Smooth muscle cell (in vitro differentiated cells): ENCODE data around the gene HOTAIR. TPM values are rescaled to one million over a fixed set of nuclear protein-coding genes. Genes with fewer than 3 reads are reported as not detected.

Experiments used
- DNase-seq: peaks from one replicate; lab custom pipeline; 2025; ENCODE audit not compliant: unreplicated experiment; lab: John Stamatoyannopoulos, UW
- H2AFZ ChIP-seq: fragments of 200-600 bp; sonication (generic); 2 replicates; pipeline ENCODE4 v1.6.0; 2016; ENCODE audit warnings: antibody characterized with exemption, low read depth, mild to moderate bottlenecking
- H3F3A ChIP-seq: fragments of 200-600 bp; sonication (generic); 2 replicates; pipeline ENCODE4 v1.6.0; 2017; ENCODE audit warnings: antibody characterized with exemption, low read depth
- H3K27ac ChIP-seq: fragments of 200-600 bp; sonication (generic); 2 replicates; pipeline ENCODE4 v1.5.1; 2016; ENCODE audit warnings: low read depth, mild to moderate bottlenecking
- H3K27me3 ChIP-seq: fragments of 200-600 bp; sonication (generic); 2 replicates; pipeline ENCODE4 v1.6.1; 2016; ENCODE audit warnings: low read depth, mild to moderate bottlenecking
- H3K36me3 ChIP-seq: fragments of 200-600 bp; sonication (generic); 2 replicates; pipeline ENCODE4 v1.5.1; 2016; ENCODE audit warnings: low read depth
- H3K4me1 ChIP-seq: fragments of 200-600 bp; sonication (generic); 2 replicates; pipeline ENCODE4 v1.5.1; 2016; ENCODE audit warnings: low read depth
- H3K4me2 ChIP-seq: fragments of 200-600 bp; sonication (generic); 2 replicates; pipeline ENCODE4 v1.6.0; 2016; ENCODE audit warnings: mild to moderate bottlenecking
- H3K4me3 ChIP-seq: fragments of 200-600 bp; sonication (generic); 2 replicates; pipeline ENCODE4 v1.5.1; 2016; ENCODE audit warnings: mild to moderate bottlenecking
- H3K79me2 ChIP-seq: fragments of 200-600 bp; sonication (generic); 2 replicates; pipeline ENCODE4 v1.6.0; 2016; ENCODE audit warnings: low read depth, mild to moderate bottlenecking
- H3K9ac ChIP-seq: fragments of 200-600 bp; sonication (generic); 2 replicates; pipeline ENCODE4 v1.6.0; 2016; ENCODE audit warnings: low read depth
- H3K9me3 ChIP-seq: fragments of 200-600 bp; sonication (generic); replicated peaks from 2 replicates; pipeline ENCODE4 v1.5.1; 2016; ENCODE audit warnings: low read depth
- H4K20me1 ChIP-seq: fragments of 200-600 bp; sonication (generic); 2 replicates; pipeline ENCODE4 v1.6.0; 2016; ENCODE audit warnings: low read depth
- CTCF ChIP-seq: fragments of 200-600 bp; sonication (generic); IDR thresholded peaks from 2 replicates; pipeline ENCODE4 v1.5.1; 2017; ENCODE audit warnings: borderline replicate concordance, mild to moderate bottlenecking, antibody characterized with exemption; ENCODE audit not compliant: insufficient read depth, poor library complexity, severe bottlenecking
- WGBS: methylation state at CpG from one replicate; pipeline ENCODE4 v1.1.7; 2016; ENCODE audit warnings: low lambda C conversion rate; 5-methylcytosine and 5-hydroxymethylcytosine counted together
- polyA plus RNA-seq: library from polyadenylated mRNA; unstranded; fragments of >200 nt; fragmentation: Nextera tagmentation; extraction: Ambion mirVana; gene quantifications from 2 replicates; pipeline ENCODE4 v1.2.1, GENCODE V29; 2016
- total RNA-seq: library from RNA; depleted of rRNA; stranded (reverse); fragments of >200 nt; gene quantifications from 2 replicates; pipeline ENCODE4 v1.2.3, GENCODE V29; 2014

The HOTAIR gene
- total and polyA plus RNA-seq, 2 experiments from 2014 or later = 0.43 TPM; not detected in 1

DNA sequence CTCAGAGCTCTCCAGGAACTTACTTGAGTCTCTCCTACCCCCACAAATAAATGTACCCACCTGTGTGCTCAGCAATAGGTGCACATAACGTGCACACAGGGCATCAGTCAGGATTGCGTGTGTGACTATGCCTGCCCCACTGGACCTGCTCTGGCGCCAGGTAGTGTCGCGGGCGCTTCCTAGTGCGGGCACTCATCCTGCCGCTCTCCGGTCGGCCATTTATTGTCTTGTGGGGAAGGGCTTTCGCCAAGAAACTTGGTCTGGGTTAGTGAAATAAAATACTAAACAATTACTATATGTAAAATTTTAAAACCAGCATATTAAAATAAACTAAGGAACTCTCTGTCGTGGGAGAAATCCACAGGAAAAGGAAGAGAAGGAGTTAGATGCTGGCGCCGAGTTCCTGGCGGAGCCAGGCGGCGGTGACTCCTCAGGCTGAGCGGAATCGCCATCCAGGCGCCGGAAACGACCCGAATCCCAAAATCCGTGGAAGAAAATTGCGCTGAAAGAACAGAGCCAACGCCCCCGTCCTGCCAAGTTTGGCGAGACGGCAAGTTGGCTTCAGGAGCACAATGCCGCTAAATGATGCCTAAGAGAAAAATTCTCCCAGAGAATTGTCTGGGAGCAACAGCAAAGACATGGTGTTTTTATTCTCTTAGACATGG, 44.0 kb downstream of the HOTAIR start:
- H3K4me2 ChIP-seq = no peak overlapping the region
- H4K20me1 ChIP-seq = no peaks in the 10 kb centered on the region
- 20% methylated on average over 30 of the region's 30 CpGs for WGBS
- peaks cover 100% of the 10 kb centered on the region for H3K27me3 ChIP-seq
- H3K36me3 ChIP-seq = no peaks in the 10 kb centered on the region
- H3K27ac ChIP-seq = no peak overlapping the region
- H3K4me3 ChIP-seq = no peak overlapping the region
- no peak for TF ChIP-seq CTCF
- H3F3A ChIP-seq = no peaks in the 10 kb centered on the region
- no peak for DNase-seq
- no peaks in the 10 kb centered on the region for H3K9me3 ChIP-seq
- no peaks in the 10 kb centered on the region for H3K79me2 ChIP-seq
- no peak overlapping the region for H2AFZ ChIP-seq
- peaks cover 4% of the 10 kb centered on the region for H3K4me1 ChIP-seq
- no peak overlapping the region for H3K9ac ChIP-seq

- 49% methylated on average over 4 of the region's 4 CpGs for WGBS
- no peaks in the 10 kb centered on the region for H3K36me3 ChIP-seq
- H3K9me3 ChIP-seq = no peaks in the 10 kb centered on the region
- H3K9ac ChIP-seq = no peak overlapping the region
- peaks cover 100% of the 10 kb centered on the region for H3K27me3 ChIP-seq
- H3K4me3 ChIP-seq = no peak overlapping the region
- no peaks in the 10 kb centered on the region for H3F3A ChIP-seq
- H2AFZ ChIP-seq = no peak overlapping the region
- no peak for TF ChIP-seq CTCF
- H3K79me2 ChIP-seq = no peaks in the 10 kb centered on the region
- DNase-seq = no peak
- H4K20me1 ChIP-seq = no peaks in the 10 kb centered on the region
- no peaks in the 10 kb centered on the region for H3K4me1 ChIP-seq
- H3K4me2 ChIP-seq = no peak overlapping the region
- no peak overlapping the region for H3K27ac ChIP-seq
These were observed 45.2 kb downstream of the HOTAIR start for GRCh38 chr12:53929527-53929926.

- peaks cover 100% of the 10 kb centered on the region for H3K27me3 ChIP-seq
- no peak overlapping the region for H3K9ac ChIP-seq
- H2AFZ ChIP-seq = no peak overlapping the region
- DNase-seq = no peak
- H3K4me2 ChIP-seq = no peak overlapping the region
- H3F3A ChIP-seq = no peaks in the 10 kb centered on the region
- 15% methylated on average over 31 of the region's 31 CpGs for WGBS
- H4K20me1 ChIP-seq = no peaks in the 10 kb centered on the region
- H3K4me1 ChIP-seq = no peaks in the 10 kb centered on the region
- no peak overlapping the region for H3K4me3 ChIP-seq
- H3K9me3 ChIP-seq = no peaks in the 10 kb centered on the region
- H3K79me2 ChIP-seq = no peaks in the 10 kb centered on the region
- TF ChIP-seq CTCF = no peak
- no peaks in the 10 kb centered on the region for H3K36me3 ChIP-seq
- no peak overlapping the region for H3K27ac ChIP-seq
These were observed 46.5 kb downstream of the HOTAIR start for GRCh38 chr12:53928054-53928835.
